ENCODE data around the gene HSPH1. TPM values are rescaled to one million over a fixed set of nuclear protein-coding genes. Genes with fewer than 3 reads are reported as not detected.
A peak's percentile ranks its signal among the peaks of the same experiment; 100 is the strongest.

Gene HSPH1
- total RNA-seq, 2 donors from 2014 or later: 143 to 153 TPM

GRCh38 chr13:31168736-31169135 is 7.0 kb upstream of the HSPH1 start:
- no peaks in the 10 kb centered on the region for H3K36me3 Mint-ChIP-seq (ENCODE audit: low read depth)
- H3K4me1 Mint-ChIP-seq: no peaks in the 10 kb centered on the region
- DNase-seq: no peak
- H3K4me3 Mint-ChIP-seq: no peak overlapping the region
- H3K27ac Mint-ChIP-seq: no peak overlapping the region
- peaks cover 17% of the 10 kb centered on the region for H3K27me3 Mint-ChIP-seq
- ATAC-seq: no peak
- H3K9me3 ChIP-seq (ENCODE audit: control insufficient read depth, low read length, poor library complexity, severe bottlenecking): no peaks in the 10 kb centered on the region

GRCh38 chr13:31168166-31168565 is 6.5 kb upstream of the HSPH1 start:
- DNase-seq: no peak
- Mint-ChIP-seq H3K4me3 (no peak overlapping the region), H3K4me1 (no peaks in the 10 kb centered on the region), H3K27ac (no peak overlapping the region), H3K36me3 (ENCODE audit: low read depth) (no peaks in the 10 kb centered on the region), H3K27me3 (peaks cover 11% of the 10 kb centered on the region)
- no peaks in the 10 kb centered on the region for H3K9me3 ChIP-seq (ENCODE audit: control insufficient read depth, low read length, poor library complexity, severe bottlenecking)
- no peak for ATAC-seq

DNA sequence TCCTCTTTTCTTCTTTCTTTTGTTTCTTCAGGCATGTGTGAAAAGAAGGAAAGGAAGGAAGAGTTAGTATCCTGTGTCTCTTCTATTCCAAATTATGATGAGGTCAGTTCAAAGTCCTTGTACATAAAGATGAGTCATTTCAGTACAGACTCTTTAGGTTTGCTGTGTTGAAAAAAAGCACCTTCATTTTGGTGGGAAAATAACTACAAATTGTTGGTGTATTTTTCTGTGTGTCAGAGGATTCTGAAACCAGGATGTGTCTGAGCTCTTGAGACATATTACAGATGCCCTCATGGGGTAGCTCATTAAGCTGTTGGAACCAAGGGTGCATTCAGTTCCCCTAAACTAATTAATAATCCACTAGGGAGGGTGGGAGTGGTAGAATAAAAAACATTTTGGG is 5.8 kb upstream of the HSPH1 start:
- ATAC-seq: no peak
- H3K4me3 Mint-ChIP-seq: no peak overlapping the region
- no peaks in the 10 kb centered on the region for H3K36me3 Mint-ChIP-seq (ENCODE audit: low read depth)
- peaks cover 5% of the 10 kb centered on the region for H3K4me1 Mint-ChIP-seq
- H3K27me3 Mint-ChIP-seq: peaks cover 5% of the 10 kb centered on the region
- H3K27ac Mint-ChIP-seq: no peak overlapping the region
- DNase-seq: no peak
- H3K9me3 ChIP-seq (ENCODE audit: control insufficient read depth, low read length, poor library complexity, severe bottlenecking): no peaks in the 10 kb centered on the region

DNA sequence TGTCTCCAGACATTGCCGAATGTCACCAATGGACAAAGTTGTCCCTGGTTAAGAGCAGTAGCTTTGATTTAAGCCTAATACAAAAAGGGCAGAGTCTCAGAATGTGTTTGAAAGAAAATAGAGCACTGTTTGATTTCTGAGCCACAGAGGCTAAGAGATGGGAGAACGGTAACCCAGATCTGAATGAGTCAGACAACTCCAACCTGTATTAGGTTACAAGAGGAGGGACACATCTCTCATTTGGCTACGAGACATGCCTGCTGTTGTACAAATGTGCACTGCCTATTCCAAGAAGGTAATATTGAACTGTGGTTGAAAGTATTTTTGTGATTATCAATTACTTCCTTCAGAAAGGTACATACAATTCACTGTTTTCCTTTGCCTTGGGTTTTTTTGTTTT is 4.9 kb upstream of the HSPH1 start:
- no peaks in the 10 kb centered on the region for H3K27me3 Mint-ChIP-seq

GRCh38 chr13:31162151-31163008 is 676 bp upstream of the HSPH1 start:
- H3K4me1 Mint-ChIP-seq: peaks cover 29% of the 10 kb centered on the region
- peak overlapping the region; percentile 99 for H3K27ac Mint-ChIP-seq
- H3K36me3 Mint-ChIP-seq (ENCODE audit: low read depth): peaks cover 2% of the 10 kb centered on the region
- no peaks in the 10 kb centered on the region for H3K27me3 Mint-ChIP-seq
- peak overlapping the region; percentile 97 for H3K4me3 Mint-ChIP-seq
- DNase-seq (peak; percentile 83 to 91 (median 88)), ATAC-seq (peak; percentile 88)
- no peaks in the 10 kb centered on the region for H3K9me3 ChIP-seq (ENCODE audit: control insufficient read depth, low read length, poor library complexity, severe bottlenecking)

More for the DNA sequence above, 4.9 kb upstream of the HSPH1 start:
- no peak for DNase-seq
- H3K36me3 Mint-ChIP-seq (ENCODE audit: low read depth): peaks cover 2% of the 10 kb centered on the region
- no peaks in the 10 kb centered on the region for H3K9me3 ChIP-seq (ENCODE audit: control insufficient read depth, low read length, poor library complexity, severe bottlenecking)
- no peak overlapping the region for H3K4me3 Mint-ChIP-seq
- no peak overlapping the region for H3K27ac Mint-ChIP-seq
- H3K4me1 Mint-ChIP-seq: peaks cover 9% of the 10 kb centered on the region
- no peak for ATAC-seq

DNA sequence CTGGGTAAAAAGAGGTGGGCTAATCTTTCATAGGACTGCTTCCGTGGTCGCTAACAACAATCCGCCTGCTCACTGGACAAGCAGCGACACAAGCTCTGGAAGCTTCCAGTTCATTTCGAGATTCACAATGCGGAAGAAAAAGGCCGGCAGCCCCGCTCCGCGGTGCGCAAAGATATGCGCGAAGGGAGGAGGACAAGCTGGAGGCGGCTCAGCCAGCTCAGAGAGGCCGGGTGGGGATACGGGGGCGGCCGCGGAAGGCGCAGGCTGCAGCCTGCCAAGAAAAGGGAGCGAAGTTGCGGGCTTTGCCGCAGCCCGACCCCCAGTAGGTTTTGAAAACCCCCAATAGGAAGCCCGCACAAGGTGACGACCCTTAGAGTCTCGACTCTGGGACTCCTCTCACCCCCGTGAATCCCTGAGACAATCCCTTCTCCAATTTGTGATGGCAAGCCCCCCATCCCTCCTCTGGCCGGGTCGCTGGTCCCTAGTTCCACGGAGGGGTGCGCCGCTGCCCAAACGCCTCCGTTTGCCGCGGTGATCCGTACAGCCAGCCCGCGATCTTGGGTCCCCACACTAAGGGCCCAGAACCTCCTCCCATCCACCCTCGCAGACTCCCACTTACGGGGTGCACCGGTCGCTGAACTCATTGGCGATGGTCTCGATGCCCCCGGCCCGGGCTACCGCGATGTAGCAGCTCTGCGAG is 697 bp downstream of the HSPH1 start:
- Mint-ChIP-seq H3K4me1 (peaks cover 31% of the 10 kb centered on the region), H3K4me3 (peak overlapping the region; percentile 97), H3K27me3 (no peaks in the 10 kb centered on the region), H3K27ac (peak overlapping the region; percentile 99), H3K36me3 (ENCODE audit: low read depth) (peaks cover 2% of the 10 kb centered on the region)
- no peaks in the 10 kb centered on the region for H3K9me3 ChIP-seq (ENCODE audit: control insufficient read depth, low read length, poor library complexity, severe bottlenecking)
- ATAC-seq (no peak), DNase-seq (peak; percentile 17 to 40 (median 27))

GRCh38 chr13:31159306-31159705 is 2.4 kb downstream of the HSPH1 start:
- peaks cover 33% of the 10 kb centered on the region for H3K4me1 Mint-ChIP-seq
- DNase-seq: no peak
- H3K27ac Mint-ChIP-seq: peak overlapping the region; percentile 99
- H3K36me3 Mint-ChIP-seq (ENCODE audit: low read depth): peaks cover 2% of the 10 kb centered on the region
- H3K4me3 Mint-ChIP-seq: peak overlapping the region; percentile 97
- ATAC-seq: no peak
- H3K27me3 Mint-ChIP-seq: no peaks in the 10 kb centered on the region
- no peaks in the 10 kb centered on the region for H3K9me3 ChIP-seq (ENCODE audit: control insufficient read depth, low read length, poor library complexity, severe bottlenecking)

DNA sequence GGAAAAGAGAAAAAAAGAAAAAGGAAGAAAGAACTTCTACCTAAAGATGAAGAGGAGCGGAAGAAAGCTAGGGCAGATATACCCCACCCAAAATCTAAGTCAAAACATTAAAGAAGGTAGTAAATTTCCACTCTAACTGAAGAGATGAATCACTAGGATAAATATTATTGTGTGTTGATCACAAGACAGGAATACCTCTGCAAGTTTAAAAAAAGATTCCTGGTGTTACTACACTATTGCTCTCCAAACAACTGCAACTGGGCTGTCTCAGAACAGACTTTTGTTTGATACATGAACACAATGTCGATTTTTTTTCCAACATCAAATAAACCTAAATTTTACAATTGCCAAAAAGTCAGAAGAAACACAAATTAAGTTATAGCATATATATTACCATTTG is 6.8 kb downstream of the HSPH1 start:
- Mint-ChIP-seq H3K27ac (no peak overlapping the region), H3K4me3 (no peak overlapping the region), H3K36me3 (ENCODE audit: low read depth) (peaks cover 8% of the 10 kb centered on the region), H3K4me1 (peaks cover 17% of the 10 kb centered on the region), H3K27me3 (no peaks in the 10 kb centered on the region)
- no peaks in the 10 kb centered on the region for H3K9me3 ChIP-seq (ENCODE audit: control insufficient read depth, low read length, poor library complexity, severe bottlenecking)
- no peak for ATAC-seq
- no peak for DNase-seq

DNA sequence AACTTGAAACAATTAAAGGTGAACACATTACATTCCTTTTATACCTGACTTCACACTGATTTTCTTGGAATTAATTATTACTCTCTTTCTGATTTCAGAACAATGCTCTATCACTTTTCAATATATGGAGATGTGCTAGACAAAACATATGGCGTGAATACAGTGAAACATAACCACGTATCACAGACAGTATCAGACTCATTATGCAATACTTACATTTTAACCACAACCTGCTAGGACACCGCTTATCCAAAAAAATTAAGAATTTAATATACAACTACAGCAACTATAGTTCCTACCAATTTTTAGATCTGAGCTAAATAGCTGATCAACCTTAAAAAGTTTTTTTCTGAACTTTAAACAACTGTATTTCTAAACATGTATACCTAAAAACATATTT is 9.9 kb downstream of the HSPH1 start:
- no peaks in the 10 kb centered on the region for H3K27me3 Mint-ChIP-seq
- peaks cover 6% of the 10 kb centered on the region for H3K4me1 Mint-ChIP-seq
- DNase-seq (no peak), ATAC-seq (no peak)
- H3K27ac Mint-ChIP-seq: no peak overlapping the region
- H3K4me3 Mint-ChIP-seq: no peak overlapping the region
- H3K36me3 Mint-ChIP-seq (ENCODE audit: low read depth): peaks cover 8% of the 10 kb centered on the region
- H3K9me3 ChIP-seq (ENCODE audit: control insufficient read depth, low read length, poor library complexity, severe bottlenecking): no peaks in the 10 kb centered on the region

DNA sequence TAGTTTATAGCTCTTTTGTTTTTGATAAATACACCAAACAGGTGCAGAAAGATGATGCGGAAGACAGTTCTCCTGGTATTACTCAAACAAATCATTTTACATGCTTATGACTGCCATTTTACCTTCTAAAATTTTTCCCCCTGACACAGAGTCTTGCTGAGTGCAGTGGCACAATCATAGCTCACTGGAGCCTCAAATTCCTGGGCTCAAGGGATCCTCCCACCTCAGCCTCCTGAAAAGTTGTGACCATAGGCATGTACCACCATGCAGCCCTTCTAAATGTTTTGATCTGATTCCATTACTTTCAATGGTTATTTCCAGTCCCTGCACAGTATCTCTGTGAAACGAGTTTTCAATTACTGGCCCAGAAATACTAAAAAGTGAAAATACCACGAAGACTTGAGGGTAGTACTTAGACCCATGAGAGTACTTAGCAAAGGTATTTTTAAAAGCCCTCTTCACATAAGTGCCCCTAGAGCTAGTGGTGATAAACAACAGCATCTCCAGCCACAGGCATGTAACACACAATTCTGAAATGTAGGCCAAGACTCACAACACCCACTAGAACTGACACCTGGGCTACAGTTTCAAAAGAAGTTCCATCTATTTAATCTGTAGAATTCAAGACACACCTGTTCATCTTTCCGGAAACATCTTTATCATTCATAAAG is 11.3 kb downstream of the HSPH1 start:
- H3K4me3 Mint-ChIP-seq: peak overlapping the region; percentile 28
- peaks cover 8% of the 10 kb centered on the region for H3K36me3 Mint-ChIP-seq (ENCODE audit: low read depth)

GRCh38 chr13:31149604-31150003 is 12.1 kb downstream of the HSPH1 start:
- Mint-ChIP-seq H3K27ac (peak overlapping the region; percentile 66), H3K4me3 (peak overlapping the region; percentile 28), H3K36me3 (ENCODE audit: low read depth) (peaks cover 10% of the 10 kb centered on the region), H3K27me3 (no peaks in the 10 kb centered on the region), H3K4me1 (peaks cover 10% of the 10 kb centered on the region)
- no peak for ATAC-seq
- no peak for DNase-seq
- H3K9me3 ChIP-seq (ENCODE audit: control insufficient read depth, low read length, poor library complexity, severe bottlenecking): no peaks in the 10 kb centered on the region

More for the DNA sequence above, 11.3 kb downstream of the HSPH1 start:
- DNase-seq (no peak), ATAC-seq (no peak)
- H3K9me3 ChIP-seq (ENCODE audit: control insufficient read depth, low read length, poor library complexity, severe bottlenecking): no peaks in the 10 kb centered on the region
- peak overlapping the region; percentile 66 for H3K27ac Mint-ChIP-seq
- no peaks in the 10 kb centered on the region for H3K27me3 Mint-ChIP-seq
- H3K4me1 Mint-ChIP-seq: peaks cover 6% of the 10 kb centered on the region

- H3K4me1 Mint-ChIP-seq: peaks cover 15% of the 10 kb centered on the region
- DNase-seq: no peak
- peaks cover 8% of the 10 kb centered on the region for H3K36me3 Mint-ChIP-seq (ENCODE audit: low read depth)
- no peaks in the 10 kb centered on the region for H3K9me3 ChIP-seq (ENCODE audit: control insufficient read depth, low read length, poor library complexity, severe bottlenecking)
- no peak overlapping the region for H3K4me3 Mint-ChIP-seq
- ATAC-seq: no peak
- H3K27me3 Mint-ChIP-seq: no peaks in the 10 kb centered on the region
- peak overlapping the region; percentile 65 for H3K27ac Mint-ChIP-seq
Measured at GRCh38 chr13:31145417-31145816, 16.3 kb downstream of the HSPH1 start.

DNA sequence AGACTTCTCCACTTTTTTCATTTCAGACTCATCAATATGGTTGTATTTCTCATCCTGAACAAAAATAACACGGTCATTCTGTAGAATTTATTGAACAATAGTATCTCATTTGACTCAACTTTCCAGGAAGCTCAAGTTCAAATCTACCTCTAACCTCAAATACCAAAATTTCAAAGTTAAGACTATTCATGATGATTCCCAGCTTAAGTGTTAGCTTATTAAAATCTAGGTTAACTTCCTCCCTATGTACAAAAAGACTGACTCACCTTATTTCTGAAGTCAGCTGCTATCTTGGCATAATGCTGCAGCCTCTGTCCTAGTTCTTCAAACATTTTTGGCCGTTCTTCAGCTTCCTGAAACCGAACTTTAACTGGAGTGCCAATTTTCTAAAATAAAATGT is 23.2 kb downstream of the HSPH1 start:
- Mint-ChIP-seq H3K4me1 (peaks cover 13% of the 10 kb centered on the region), H3K27me3 (no peaks in the 10 kb centered on the region), H3K27ac (peak overlapping the region; percentile 56), H3K36me3 (ENCODE audit: low read depth) (peaks cover 23% of the 10 kb centered on the region), H3K4me3 (no peak overlapping the region)
- no peaks in the 10 kb centered on the region for H3K9me3 ChIP-seq (ENCODE audit: control insufficient read depth, low read length, poor library complexity, severe bottlenecking)
- no peak for ATAC-seq
- DNase-seq: no peak

All from T-helper 17 cell (primary cell).